HepG2 (cell line): ENCODE results near the gene ESPN. TPM values are rescaled to one million over a fixed set of nuclear protein-coding genes. Genes with fewer than 3 reads are reported as not detected.
A peak's percentile ranks its signal among the peaks of the same experiment; 100 is the strongest.

Source experiments
- ATAC-seq: fragments of 200-7000 bp; cut with Tn5 transposase; 3 replicates; pipeline ENCODE4 v1.9.1; 2020; ENCODE audit warnings: mild to moderate bottlenecking, moderate library complexity
- BruUV-seq: library from RNA; stranded (reverse); fragments of 400-500 nt; replicated peaks from 2 replicates; lab custom pipeline; 2021; lab: Mats Ljungman, UMichigan
- CTCF ChIA-PET: fragments of 300-600 bp; formaldehyde crosslinking; extraction: SDS; loops from one replicate; lab custom pipeline; 2021; ENCODE audit warnings: low total read pairs, inconsistent platforms, low intra/inter-chr PET ratio; lab: Yijun Ruan, JAX
- POLR2A ChIA-PET: fragments of 350-600 bp; sonication (Branson Sonifier 250); formaldehyde crosslinking; loops from one replicate; lab custom pipeline; 2020; ENCODE audit warnings: antibody characterized with exemption, inconsistent platforms; lab: Yijun Ruan, JAX
- DNase-seq: peaks from one replicate; pipeline ENCODE4 v3.0.0-alpha.2; 2015; ENCODE audit warnings: low spot score
- FAIRE-seq: peaks from 3 replicates; lab custom pipeline; 2011; peaks lifted over from hg19 to GRCh38; lab: Jason Lieb, UNC
- H2AFZ ChIP-seq: one replicate; pipeline ENCODE4 v1.6.1; 2011; ENCODE audit warnings: low read length, inconsistent platforms
- H3K27ac ChIP-seq: fragments of 300-600 bp; 3 replicates; pipeline ENCODE4 v1.8.0; 2011; ENCODE audit warnings: mixed run types, mild to moderate bottlenecking, mixed read lengths, low read length, inconsistent platforms; ENCODE audit not compliant: insufficient read depth; ENCODE audit errors: extremely low read length
- H3K27me3 ChIP-seq, 2 experiments: fragments of 200-600 bp in 1 of 2; 2 replicates in 1 of 2; 3 replicates in 1 of 2; pipeline versions ENCODE4 v1.6.0 to v1.8.0; 2011; ENCODE audit warnings: low read length in 2 of 2, mild to moderate bottlenecking in 2 of 2, moderate library complexity in 2 of 2, inconsistent platforms in 1 of 2; ENCODE audit not compliant: insufficient read depth in 2 of 2, control insufficient read depth in 1 of 2
- H3K36me3 ChIP-seq, 2 experiments: fragments of 200-600 bp in 1 of 2; replicated peaks in 1 of 2; 2 replicates in 1 of 2; 3 replicates in 1 of 2; pipeline versions ENCODE4 v1.5.1 to v1.8.0; 2011; ENCODE audit warnings: low read length in 2 of 2, inconsistent platforms in 1 of 2; ENCODE audit not compliant: insufficient read depth in 2 of 2, control insufficient read depth in 1 of 2
- H3K4me1 ChIP-seq: 2 replicates; pipeline ENCODE4 v1.5.1; 2012; ENCODE audit warnings: low read length, inconsistent platforms; ENCODE audit not compliant: insufficient read depth
- H3K4me2 ChIP-seq: 2 replicates; pipeline ENCODE4 v1.6.0; 2011; ENCODE audit warnings: low read depth, low read length, inconsistent platforms
- H3K4me3 ChIP-seq, 3 experiments: fragments of 200-600 bp in 1 of 3; sonication (generic), shearing (Covaris generic) in 1 of 3; replicated peaks in 1 of 3; 2 replicates each; pipeline ENCODE4 v1.5.1; 2011 to 2016; ENCODE audit warnings: low read length in 3 of 3, inconsistent platforms in 2 of 3, low read depth in 2 of 3, mild to moderate bottlenecking in 2 of 3, control low read depth in 1 of 3, mixed read lengths in 1 of 3; ENCODE audit not compliant: insufficient read depth in 1 of 3
- H3K79me2 ChIP-seq: one replicate; pipeline ENCODE4 v1.6.1; 2011; ENCODE audit warnings: low read length, inconsistent platforms; ENCODE audit not compliant: insufficient read depth
- H3K9ac ChIP-seq: 2 replicates; pipeline ENCODE4 v1.6.0; 2011; ENCODE audit warnings: mild to moderate bottlenecking, low read depth, low read length, inconsistent platforms; ENCODE audit not compliant: insufficient read depth
- H3K9me3 ChIP-seq: 2 replicates; pipeline ENCODE4 v1.5.1; 2012; ENCODE audit warnings: mild to moderate bottlenecking, low read length
- H4K20me1 ChIP-seq: 2 replicates; pipeline ENCODE4 v1.6.0; 2011; ENCODE audit warnings: inconsistent platforms, mild to moderate bottlenecking, low read length, moderate library complexity; ENCODE audit not compliant: insufficient read depth
- AKAP8 ChIP-seq: sonication (generic); formaldehyde crosslinking; IDR thresholded peaks from 2 replicates; pipeline ENCODE4 v1.5.1; 2020; ENCODE audit warnings: mild to moderate bottlenecking, missing genetic modification reagents
- CEBPB ChIP-seq: IDR thresholded peaks from 2 replicates; pipeline ENCODE4 v1.6.1; 2011; ENCODE audit warnings: low read depth, low read length, improper control_type of control experiment, borderline replicate concordance
- KDM2A ChIP-seq: sonication (generic); formaldehyde crosslinking; IDR thresholded peaks from 2 replicates; pipeline ENCODE4 v1.4.0; 2020; ENCODE audit warnings: low read depth, missing genetic modification reagents, borderline replicate concordance
- MAFK ChIP-seq, 2 experiments: IDR thresholded peaks in 1 of 2; conservative IDR thresholded peaks in 1 of 2; 2 replicates each; pipeline ENCODE4 v1.6.1; 2011; ENCODE audit warnings: improper control_type of control experiment in 2 of 2, low read length in 2 of 2
- MEF2D ChIP-seq: sonication (generic); formaldehyde crosslinking; IDR thresholded peaks from 2 replicates; pipeline ENCODE4 v1.5.1; 2020; ENCODE audit warnings: mild to moderate bottlenecking, missing genetic modification reagents
- RBFOX2 ChIP-seq: fragments of 200-400 bp; formaldehyde crosslinking; IDR thresholded peaks from 2 replicates; pipeline ENCODE4 v1.6.1; 2017; ENCODE audit warnings: low read depth, mild to moderate bottlenecking, low read length
- SMAD1 ChIP-seq: sonication (generic); formaldehyde crosslinking; IDR thresholded peaks from 2 replicates; pipeline ENCODE4 v1.4.0; 2020; ENCODE audit warnings: missing genetic modification reagents, low read depth, mild to moderate bottlenecking, borderline replicate concordance
- WGBS: methylation state at CpG from one replicate; pipeline ENCODE4 v1.1.6; 2017; ENCODE audit warnings: low lambda C conversion rate; 5-methylcytosine and 5-hydroxymethylcytosine counted together
- in situ Hi-C: cut with HindIII; loops from 2 replicates; pipeline ENCODE4 v1.10.0; 2017; ENCODE audit warnings: low pct_unique_long_range_greater_than_20kb; ENCODE audit not compliant: extremely low pct_ligation_motif_present
- intact Hi-C: fragments of 100-400 bp; cut with micrococcal nuclease; formaldehyde crosslinking; loops from one replicate; pipeline ENCODE4 v1.10.0; 2022; ENCODE audit not compliant: unreplicated experiment
- polyA plus RNA-seq, 8 experiments: library from polyadenylated mRNA; depleted of rRNA in 3 of 8; stranded (reverse) in 7 of 8; unstranded in 1 of 8; fragments of >200 nt; fragmentation: Illumina TruSeq in 4 of 8; extraction: Trizol in 4 of 8; gene quantifications; 2 replicates each; pipeline versions ENCODE4 v1.2.1 to v1.2.3, GENCODE V29; 2011 to 2016; ENCODE audit warnings: low read depth in 4 of 8, missing spikeins in 1 of 8, mixed read lengths in 1 of 8; ENCODE audit not compliant: insufficient read depth in 1 of 8
- total RNA-seq, 5 experiments: library from RNA; depleted of rRNA; stranded (reverse); fragments of >200 nt; fragmentation: Illumina TruSeq; extraction: Trizol; gene quantifications; 2 replicates each; pipeline ENCODE4 v1.2.3, GENCODE V29; 2016; ENCODE audit warnings: low read depth in 1 of 5

The ESPN gene
- total and polyA plus RNA-seq, 2 of the 13 experiments (the other 11 are each of a cell fraction or from before 2014, with no cell fraction given), result 48.6 to 54.2 TPM

DNA sequence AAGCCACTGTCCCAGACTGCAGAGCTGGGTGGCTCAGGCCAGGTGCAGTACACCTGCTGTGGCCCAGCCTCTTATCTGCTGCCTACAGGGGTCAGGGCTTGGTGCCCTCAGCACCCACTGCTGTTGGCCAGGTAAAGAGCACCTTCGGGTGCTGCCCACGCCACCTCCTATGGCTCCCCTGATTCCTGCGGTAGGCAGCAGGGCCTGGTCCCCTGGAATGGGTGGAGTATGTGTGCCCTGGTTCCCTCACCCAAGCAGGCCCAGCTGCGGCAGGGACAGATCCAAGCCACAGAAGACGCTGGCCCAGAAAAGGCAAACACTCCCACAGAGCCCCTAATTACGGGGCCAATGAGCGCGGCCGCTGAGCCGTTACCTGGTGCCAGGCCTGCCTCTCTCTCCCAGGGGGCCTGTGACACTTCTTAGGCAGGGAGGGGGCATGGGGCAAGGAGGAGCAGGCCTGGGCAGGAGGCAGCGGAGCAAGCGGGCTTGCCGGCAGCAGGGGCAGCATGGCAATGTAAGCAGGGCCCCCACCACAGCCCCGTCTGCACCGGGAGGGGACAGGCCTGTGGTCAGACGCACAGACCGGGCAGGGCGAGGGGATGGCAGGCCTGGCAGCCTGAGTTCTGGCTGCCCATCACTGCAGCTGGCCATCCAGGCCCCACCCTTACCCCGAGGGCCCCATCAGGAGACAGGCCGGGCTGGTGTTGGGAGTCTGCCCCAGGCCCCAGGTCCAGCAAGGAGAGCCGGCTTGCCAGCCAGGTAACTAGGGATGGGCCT lies 19.0 kb downstream of the ESPN start:
- WGBS, result no CpG with 5 or more reads among the region's 21 CpGs
- H2AFZ ChIP-seq, result no peak overlapping the region
- no peaks in the 10 kb centered on the region for H3K36me3 ChIP-seq
- no peak for TF ChIP-seq MAFK (conservative IDR thresholded peaks at IDR 0.05 in 1 of 2, IDR thresholded peaks at IDR 0.05 in 1 of 2; ENCODE audit: low read length in 2 of 2)
- TF ChIP-seq KDM2A (CRISPR knock-in tag), result 0 out of 2 replicates have a peak, but pooled peaks have one; percentile 9
- peak; percentile 49; the same call in 1 of the 2 replicates for TF ChIP-seq AKAP8 (CRISPR knock-in tag)
- no peak for TF ChIP-seq CEBPB
- no peak for TF ChIP-seq MEF2D (CRISPR knock-in tag)
- TF ChIP-seq SMAD1 (CRISPR knock-in tag), result no peak
- TF ChIP-seq RBFOX2, result 0 out of 2 replicates have a peak, but pooled peaks have one; percentile 27
- intact Hi-C loops (loop anchor here (10.0 kb wide), 1 partner anchor 649 kb away; no protein-coding TSS in a partner anchor), in situ Hi-C loops (no loop called here)
- ATAC-seq (no peak), DNase-seq (no peak), FAIRE-seq (no peak)
- POLR2A ChIA-PET, result no interaction called here
- no TSS peak for BruUV-seq
- H4K20me1 ChIP-seq, result no peaks in the 10 kb centered on the region
- no peak overlapping the region for H3K9ac ChIP-seq
- CTCF ChIA-PET, result no interaction called here
- H3K9me3 ChIP-seq, result no peaks in the 10 kb centered on the region
- H3K27ac ChIP-seq, result no peak overlapping the region
- H3K4me3 ChIP-seq, result no peak overlapping the region; a peak in 1 of 6 replicates
- peaks cover 0 to 1% of the 10 kb centered on the region in 2 experiments; a peak in 2 of 5 replicates for H3K27me3 ChIP-seq
- H3K4me2 ChIP-seq, result peak overlapping the region; percentile 73
- peaks cover 4% of the 10 kb centered on the region for H3K79me2 ChIP-seq
- H3K4me1 ChIP-seq, result peaks cover 46% of the 10 kb centered on the region
